NCI-H1930 (cell line): Measurements from ENCODE around the gene MAFF.

Source experiments
- DNase-seq, 2 experiments: peaks; one replicate each; lab custom pipeline; 2025; lab: John Stamatoyannopoulos, UW

MAFF gene

GRCh38 chr22:38203855-38204514, 2.2 kb downstream of the MAFF start:
- DNase-seq = no peak

- DNase-seq = no peak
These were observed 3.0 kb downstream of the MAFF start for GRCh38 chr22:38204784-38205183.

- DNase-seq = no peak
These were observed 3.7 kb downstream of the MAFF start for GRCh38 chr22:38205261-38206128.

GRCh38 chr22:38207898-38208432, 6.2 kb downstream of the MAFF start:
- DNase-seq = no peak

GRCh38 chr22:38208551-38208968, 6.8 kb downstream of the MAFF start:
- DNase-seq = no peak

GRCh38 chr22:38211556-38211955, 9.8 kb downstream of the MAFF start:
- DNase-seq = no peak

- DNase-seq = no peak
These were observed 10.6 kb downstream of the MAFF start for GRCh38 chr22:38212442-38212841.

- no peak for DNase-seq
These were observed 11.7 kb downstream of the MAFF start for GRCh38 chr22:38213319-38213989.

GRCh38 chr22:38213990-38214301, 12.2 kb downstream of the MAFF start:
- DNase-seq = no peak

GRCh38 chr22:38214302-38215056, 12.7 kb downstream of the MAFF start:
- DNase-seq = no peak

- no peak for DNase-seq
These were observed 13.6 kb downstream of the MAFF start for GRCh38 chr22:38215156-38216038.

- DNase-seq = no peak
These were observed 17.1 kb downstream of the MAFF start for GRCh38 chr22:38218661-38219622.

GRCh38 chr22:38219632-38220031, 17.8 kb downstream of the MAFF start:
- DNase-seq = no peak

- DNase-seq = no peak
These were observed 18.4 kb downstream of the MAFF start for GRCh38 chr22:38220163-38220562.

GRCh38 chr22:38220653-38221386, 19.0 kb downstream of the MAFF start:
- DNase-seq = no peak

GRCh38 chr22:38221407-38221806, 19.6 kb downstream of the MAFF start:
- DNase-seq = no peak

GRCh38 chr22:38221908-38222796, 20.4 kb downstream of the MAFF start:
- no peak for DNase-seq

GRCh38 chr22:38222797-38223119, 21.0 kb downstream of the MAFF start:
- no peak for DNase-seq
